Measurements from ENCODE around the gene HERPUD1. TPM values are rescaled to one million over a fixed set of nuclear protein-coding genes. Genes with fewer than 3 reads are reported as not detected.
"Not testable (repeated sequence)": the region's sequence is repeated elsewhere in the genome, so short reads cannot be mapped to it uniquely, and the experiment has no call there.

The HERPUD1 gene
- total and polyA plus RNA-seq, 9 of the 15 experiments (the other 6 are each of a cell fraction or from before 2014, with no cell fraction given), result 14.2 to 60.7 (median 37.4) TPM

DNA sequence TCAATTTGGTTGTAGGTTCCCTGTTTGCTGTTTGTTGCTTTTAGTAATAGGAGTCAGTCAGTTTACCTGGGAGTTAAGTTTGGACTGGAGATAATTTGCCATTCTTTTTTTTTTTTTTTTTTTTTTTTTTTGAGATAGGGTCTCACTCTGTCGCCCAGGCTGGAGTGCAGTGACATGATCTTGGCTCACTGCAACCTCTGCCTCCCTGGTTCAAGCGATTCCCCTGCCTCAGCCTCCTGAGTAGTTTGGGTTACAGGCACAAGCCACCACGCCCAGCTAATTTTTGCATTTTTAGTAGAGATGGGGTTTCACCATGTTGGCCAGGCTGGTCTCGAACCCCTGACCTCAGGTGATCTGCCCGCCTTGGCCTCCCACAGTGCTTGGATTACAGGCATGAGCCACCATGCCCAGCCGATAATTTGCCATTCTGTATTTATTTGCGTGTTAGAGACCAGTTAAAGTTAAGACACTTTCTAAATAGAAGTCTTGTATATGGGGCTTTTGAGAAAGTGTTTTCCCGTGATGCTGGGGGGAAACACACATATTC is 2.7 kb downstream of the HERPUD1 start:
- POLR2A ChIA-PET, result interaction anchor here (0.6 to 6.1 kb wide), 8 partner anchors 10 to 374 kb away, joined by 3 to 102 read pairs (median 3); partner anchors contain the start of genes PSME3IP1 and RSPRY1
- Histone ChIP-seq H3K4me3 (peak overlapping the region; percentile 95; the same call in 1 of the 2 replicates), H4K20me1 (replicated peaks; ENCODE audit: control insufficient read depth, insufficient read depth, low read length) (peaks cover 18% of the 10 kb centered on the region; the same call in 1 of the 2 replicates)

GRCh38 chr16:56935201-56935600 is 3.3 kb downstream of the HERPUD1 start:
- POLR2A ChIA-PET, result interaction anchor here (0.9 to 6.1 kb wide), 4 partner anchors 9 to 22 kb away, joined by 3 to 102 read pairs (median 43); no protein-coding TSS in a partner anchor
- TF ChIP-seq OTX1 (CRISPR knock-in tag; IDR thresholded peaks at IDR 0.05) (no peak), KAT7 (CRISPR knock-in tag; IDR thresholded peaks at IDR 0.05; ENCODE audit: borderline replicate concordance) (0 out of 2 replicates have a peak, but pooled peaks have one; percentile 19)
- Histone ChIP-seq H3K4me1 (replicated peaks in 1 of 2; ENCODE audit: control insufficient read depth in 2 of 2, insufficient read depth in 2 of 2, low read length in 2 of 2) (peaks cover 17 to 22% of the 10 kb centered on the region in 2 experiments; a peak in 4 of 5 replicates), H3K36me3 (ENCODE audit: control insufficient read depth, insufficient read depth, low read length) (peaks cover 63% of the 10 kb centered on the region), H3K4me3 (no peak overlapping the region; the same call in 1 of the 2 replicates), H3K79me2 (ENCODE audit: control insufficient read depth, insufficient read depth, low read length) (peaks cover 43% of the 10 kb centered on the region), H4K20me1 (replicated peaks; ENCODE audit: control insufficient read depth, insufficient read depth, low read length) (peaks cover 18% of the 10 kb centered on the region; the same call in 1 of the 2 replicates), H3K9ac (ENCODE audit: insufficient read depth in 1 of 2, low read depth in 2 of 2, low read length in 2 of 2) (no peak overlapping the region), H3K27me3 (ENCODE audit: control insufficient read depth in 2 of 2, insufficient read depth in 2 of 2, low read length in 2 of 2) (no peaks in the 10 kb centered on the region), H3K9me3 (replicated peaks; ENCODE audit: control insufficient read depth, insufficient read depth, low read depth, low read length) (no peaks in the 10 kb centered on the region), H3K4me2 (ENCODE audit: insufficient read depth, low read length) (peak overlapping the region; percentile 38; the same call in 1 of the 2 replicates), H3K27ac (ENCODE audit: extremely low read depth, low read depth, low read length) (no peak overlapping the region), H3K9me1 (ENCODE audit: control insufficient read depth, insufficient read depth, low read length) (no peaks in the 10 kb centered on the region), H2AFZ (ENCODE audit: low read depth, low read length) (no peak overlapping the region)
- intact Hi-C loops (cut with micrococcal nuclease) (no loop called here), in situ Hi-C loops (cut with MboI) (no loop called here)
- ATAC-seq, result no peak
- no peak for DNase-seq (ENCODE audit: extremely low read depth in 1 of 4, low spot score in 3 of 4)
- no peak for FAIRE-seq
- CTCF ChIA-PET (ENCODE audit: low intra/inter-chr PET ratio), result no interaction called here
- no TSS peak for BruUV-seq (replicated peaks)
- 55% methylated on average over 5 of the region's 5 CpGs for WGBS (ENCODE audit: insufficient coverage, low coverage, missing lambda C conversion rate)

More for the DNA sequence above, 2.7 kb downstream of the HERPUD1 start:
- ATAC-seq; H3K9me1 ChIP-seq (ENCODE audit: control insufficient read depth, insufficient read depth, low read length); BruUV-seq (replicated peaks); H3K27ac ChIP-seq (ENCODE audit: extremely low read depth, low read depth, low read length); FAIRE-seq; H3K27me3 ChIP-seq (ENCODE audit: control insufficient read depth in 2 of 2, insufficient read depth in 2 of 2, low read length in 2 of 2); H3K9me3 ChIP-seq (replicated peaks; ENCODE audit: control insufficient read depth, insufficient read depth, low read depth, low read length); H2AFZ ChIP-seq (ENCODE audit: low read depth, low read length); CTCF ChIA-PET (ENCODE audit: low intra/inter-chr PET ratio); DNase-seq (ENCODE audit: extremely low read depth in 1 of 4, low spot score in 3 of 4); in situ Hi-C loops (cut with MboI): not testable (repeated sequence)
- H3K4me1 ChIP-seq (replicated peaks in 1 of 2; ENCODE audit: control insufficient read depth in 2 of 2, insufficient read depth in 2 of 2, low read length in 2 of 2), result peaks cover 17 to 22% of the 10 kb centered on the region in 2 experiments; a peak in 4 of 5 replicates
- intact Hi-C loops (cut with micrococcal nuclease), result loop anchor here (5.0 kb wide), 1 partner anchor 62 kb away; no protein-coding TSS in a partner anchor
- 76% methylated on average over 8 of the region's 8 CpGs for WGBS (ENCODE audit: insufficient coverage, low coverage, missing lambda C conversion rate)
- peak overlapping the region in 1 of 2 experiments; percentile 91; a peak in 2 of 4 replicates for H3K9ac ChIP-seq (ENCODE audit: insufficient read depth in 1 of 2, low read depth in 2 of 2, low read length in 2 of 2)
- peaks cover 58% of the 10 kb centered on the region for H3K36me3 ChIP-seq (ENCODE audit: control insufficient read depth, insufficient read depth, low read length)
- H3K79me2 ChIP-seq (ENCODE audit: control insufficient read depth, insufficient read depth, low read length), result peaks cover 43% of the 10 kb centered on the region
- peak overlapping the region; percentile 98 for H3K4me2 ChIP-seq (ENCODE audit: insufficient read depth, low read length)
